GM12892 (cell line): ENCODE data around the gene TBC1D3D. TPM values are rescaled to one million over a fixed set of nuclear protein-coding genes. Genes with fewer than 3 reads are reported as not detected.
"Not testable (repeated sequence)": the region's sequence is repeated elsewhere in the genome, so short reads cannot be mapped to it uniquely, and the experiment has no call there.

Source experiments
- DNase-seq: peaks from one replicate; pipeline ENCODE4 v3.0.0; 2011; ENCODE audit not compliant: insufficient read length
- FAIRE-seq: peaks from 2 replicates; lab custom pipeline; 2011; peaks lifted over from hg19 to GRCh38; lab: Jason Lieb, UNC
- polyA plus RNA-seq: library from polyadenylated mRNA; unstranded; fragments of >200 nt; gene quantifications from one replicate; pipeline ENCODE4 v1.2.1, GENCODE V29; 2012; ENCODE audit warnings: missing spikeins, inconsistent platforms; ENCODE audit not compliant: missing spikeins

The TBC1D3D gene
- not detected for polyA plus RNA-seq

- not testable (repeated sequence) for DNase-seq, FAIRE-seq
Measured at GRCh38 chr17:38003676-38004075, at the start of gene TBC1D3D. Gene TBC1D3D, plus strand, starts transcription at chr17:38003976. Its CDS starts 1,585 bp downstream, at chr17:38005561.

- not testable (repeated sequence) for FAIRE-seq, DNase-seq
Measured at GRCh38 chr17:37988960-37989359, 14.8 kb upstream of the TBC1D3D start, which contains the start of gene TBC1D3L. Gene TBC1D3L, minus strand, starts transcription at chr17:37989060. Its CDS starts 1,540 bp downstream, at chr17:37987520.
